ENCODE measurements around the gene HOATZ. TPM values are rescaled to one million over a fixed set of nuclear protein-coding genes. Genes with fewer than 3 reads are reported as not detected.

The HOATZ gene
- not detected for total RNA-seq

DNA sequence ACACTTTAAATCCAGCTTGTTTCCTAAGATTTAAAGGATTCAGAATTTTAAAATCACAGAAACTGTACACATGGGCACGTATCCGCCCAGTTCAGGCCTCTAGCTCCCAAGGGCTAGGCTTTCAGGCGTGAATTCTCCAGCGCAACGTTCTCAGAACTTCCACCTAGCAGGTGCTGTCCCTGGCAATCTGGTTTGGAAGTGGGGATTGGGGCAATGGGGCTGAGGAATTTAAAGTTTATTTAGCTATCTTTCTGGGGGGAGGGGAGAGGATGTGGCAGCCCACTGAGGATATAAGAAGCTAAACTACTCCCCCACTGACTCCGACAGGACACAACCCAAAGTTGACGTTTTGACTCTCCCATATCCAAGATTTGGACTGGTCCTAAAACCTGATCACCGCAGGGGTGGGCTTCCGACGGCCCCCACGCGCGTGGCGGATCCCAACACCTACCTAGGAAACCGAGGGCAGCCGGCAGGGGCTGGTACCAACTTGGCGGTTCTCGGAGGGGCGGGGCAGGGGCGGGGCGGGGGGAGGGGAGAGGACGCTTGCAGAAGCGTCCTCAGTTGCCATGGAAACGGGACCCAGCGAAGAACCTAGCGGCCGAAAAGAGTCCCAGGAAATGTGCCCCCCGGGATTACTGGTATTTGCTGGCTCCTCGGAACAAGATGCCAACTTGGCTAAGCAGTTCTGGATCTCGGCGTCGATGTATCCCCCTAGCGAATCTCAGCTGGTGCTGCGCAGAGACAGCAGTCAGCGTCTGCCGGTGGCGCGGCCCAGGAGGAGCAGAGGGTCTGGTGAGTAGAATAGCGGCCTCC is at the start of gene HOATZ:
TSS of gene HOATZ (plus strand) at position 563 of the 816 bp plus-strand sequence. CDS start at position 570, 7 bp downstream.
- Mint-ChIP-seq H3K36me3 (peaks cover 5% of the 10 kb centered on the region), H3K4me3 (peak within 1 kb of the TSS; percentile 12), H3K27me3 (peaks cover 52% of the 10 kb centered on the region), H3K9me3 (ENCODE audit: low read depth) (no peaks in the 10 kb centered on the region), H3K4me1 (peaks cover 15% of the 10 kb centered on the region), H3K27ac (no peak within 1 kb of the TSS)
- no peak for DNase-seq
- CTCF ChIA-PET: interaction anchor here (1.2 to 1.7 kb wide), 3 partner anchors 16 to 26 kb away, joined by 3 to 9 read pairs (median 4); partner anchors contain the start of gene LAYN
- no peak for ATAC-seq

DNA sequence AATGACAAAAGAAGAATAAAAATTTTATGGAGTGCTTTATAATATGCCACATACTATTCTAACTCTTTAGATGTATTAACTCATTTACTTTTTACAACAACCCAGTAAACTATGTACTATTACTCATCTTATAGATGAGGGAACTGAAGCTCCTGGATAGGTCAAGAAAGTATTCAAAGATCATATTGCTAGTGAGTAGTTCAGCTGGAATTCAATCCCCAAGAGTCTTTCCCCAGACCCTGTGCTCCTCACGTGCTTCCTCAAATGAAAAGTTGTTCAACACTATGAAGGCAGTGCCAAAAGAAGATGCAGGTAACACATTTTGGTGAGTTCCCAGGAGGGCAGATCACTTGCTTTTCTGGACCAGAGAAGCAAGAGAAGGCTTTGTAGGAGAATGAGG is 49.2 kb upstream of the HOATZ start:
- H3K4me3 Mint-ChIP-seq: no peak overlapping the region
- peaks cover 5% of the 10 kb centered on the region for H3K4me1 Mint-ChIP-seq
- H3K27ac Mint-ChIP-seq: no peak overlapping the region
- no peaks in the 10 kb centered on the region for H3K9me3 Mint-ChIP-seq (ENCODE audit: low read depth)
- no peaks in the 10 kb centered on the region for H3K36me3 Mint-ChIP-seq
- CTCF ChIA-PET: interaction anchor here (1.1 kb wide), 1 partner anchor 9 kb away, joined by 6 read pairs; no protein-coding TSS in a partner anchor
- ATAC-seq (no peak), DNase-seq (no peak)
- peaks cover 57% of the 10 kb centered on the region for H3K27me3 Mint-ChIP-seq

DNA sequence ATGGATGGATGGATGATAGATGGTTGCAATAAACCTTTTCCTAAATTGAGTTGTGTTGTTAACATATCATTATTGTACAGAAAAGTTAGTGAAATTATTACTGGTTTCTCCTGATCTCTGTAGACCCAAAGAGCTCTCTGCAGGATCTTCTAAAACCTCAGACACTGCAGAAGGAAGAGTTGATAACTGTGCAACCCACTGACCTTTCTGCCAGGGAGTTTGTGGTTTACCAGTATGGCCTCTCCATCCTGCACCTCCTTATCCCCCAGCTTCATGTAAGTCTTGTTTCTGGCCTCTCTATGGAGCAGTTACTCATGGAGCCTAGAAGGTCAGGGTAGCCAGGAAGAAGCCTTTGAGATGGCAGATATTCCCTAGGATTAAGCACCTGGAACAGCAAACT is 48.0 kb upstream of the HOATZ start:
- peaks cover 5% of the 10 kb centered on the region for H3K4me1 Mint-ChIP-seq
- no peak overlapping the region for H3K27ac Mint-ChIP-seq
- H3K27me3 Mint-ChIP-seq: peaks cover 49% of the 10 kb centered on the region
- DNase-seq (no peak), ATAC-seq (no peak)
- no peaks in the 10 kb centered on the region for H3K36me3 Mint-ChIP-seq
- no peak overlapping the region for H3K4me3 Mint-ChIP-seq
- CTCF ChIA-PET: no interaction called here
- no peaks in the 10 kb centered on the region for H3K9me3 Mint-ChIP-seq (ENCODE audit: low read depth)

DNA sequence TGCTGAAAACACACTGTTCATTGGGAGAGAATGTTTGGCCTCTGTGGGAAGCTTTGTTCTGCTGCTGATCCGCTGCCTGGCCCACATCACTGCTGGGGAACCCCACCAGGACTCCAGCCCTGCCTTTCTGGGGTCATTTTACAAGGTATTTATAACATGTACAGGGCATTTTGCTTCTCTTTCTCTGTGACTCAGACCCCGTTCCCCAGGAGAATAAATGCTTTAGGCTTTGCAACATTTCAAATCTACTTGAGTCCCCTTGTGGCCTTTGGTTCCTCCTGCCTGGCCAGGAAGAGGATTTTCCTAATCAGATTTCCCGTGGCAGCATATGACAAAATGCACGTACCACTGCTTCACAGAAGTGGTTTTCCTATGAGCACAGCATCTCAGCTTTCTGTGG is 45.4 kb upstream of the HOATZ start:
- CTCF ChIA-PET: no interaction called here
- no peak overlapping the region for H3K4me3 Mint-ChIP-seq
- no peaks in the 10 kb centered on the region for H3K9me3 Mint-ChIP-seq (ENCODE audit: low read depth)
- no peak overlapping the region for H3K27ac Mint-ChIP-seq
- DNase-seq (no peak), ATAC-seq (no peak)
- no peaks in the 10 kb centered on the region for H3K36me3 Mint-ChIP-seq
- H3K4me1 Mint-ChIP-seq: peaks cover 5% of the 10 kb centered on the region
- H3K27me3 Mint-ChIP-seq: peaks cover 49% of the 10 kb centered on the region

DNA sequence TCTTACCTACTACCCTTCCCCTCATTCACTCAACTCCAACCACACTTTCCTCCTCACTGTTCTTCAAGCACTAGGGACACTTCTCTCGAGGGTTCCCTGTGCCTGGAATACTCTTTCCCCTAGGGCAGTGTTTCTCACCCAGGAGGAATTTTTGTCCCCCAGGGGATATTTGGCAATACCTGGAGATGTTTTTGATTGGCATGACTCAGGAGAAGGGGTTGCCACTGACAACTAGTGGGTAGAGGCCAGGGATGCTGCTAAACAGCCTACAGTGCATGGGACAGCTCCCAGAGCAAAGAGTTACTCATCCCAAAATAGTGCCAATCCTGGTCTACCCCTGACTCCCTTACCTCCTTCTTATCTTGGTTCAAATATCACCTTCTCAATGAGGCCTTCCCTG is 42.4 kb upstream of the HOATZ start:
- Mint-ChIP-seq H3K4me3 (no peak overlapping the region), H3K36me3 (no peaks in the 10 kb centered on the region), H3K27me3 (peaks cover 42% of the 10 kb centered on the region), H3K9me3 (ENCODE audit: low read depth) (peaks cover 2% of the 10 kb centered on the region), H3K27ac (no peak overlapping the region), H3K4me1 (peaks cover 3% of the 10 kb centered on the region)
- CTCF ChIA-PET: interaction anchor here (1.2 kb wide), 1 partner anchor 13 kb away, joined by 3 read pairs; no protein-coding TSS in a partner anchor
- no peak for ATAC-seq
- DNase-seq: no peak

DNA sequence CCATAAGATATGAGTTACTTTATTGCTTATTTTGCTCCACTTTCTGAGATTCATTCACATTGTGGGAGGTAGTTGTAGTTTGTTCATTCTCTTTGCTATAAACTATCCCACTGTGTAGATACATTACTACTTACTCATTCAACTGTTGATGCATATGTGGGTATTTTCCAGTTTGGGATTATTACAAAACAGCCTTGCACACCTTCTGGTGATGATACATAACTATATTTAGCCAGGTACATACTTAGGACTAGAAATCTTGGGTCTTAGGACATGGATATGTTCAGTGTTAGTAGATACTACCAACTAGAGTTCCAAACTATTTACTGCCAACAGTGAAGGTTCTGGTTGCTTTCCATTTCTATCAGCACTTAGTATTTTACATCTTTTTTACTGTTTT is 40.1 kb upstream of the HOATZ start:
- H3K4me3 Mint-ChIP-seq: no peak overlapping the region
- peaks cover 3% of the 10 kb centered on the region for H3K4me1 Mint-ChIP-seq
- no peaks in the 10 kb centered on the region for H3K36me3 Mint-ChIP-seq
- DNase-seq: no peak
- peaks cover 37% of the 10 kb centered on the region for H3K27me3 Mint-ChIP-seq
- no peak overlapping the region for H3K27ac Mint-ChIP-seq
- ATAC-seq: no peak
- H3K9me3 Mint-ChIP-seq (ENCODE audit: low read depth): peaks cover 2% of the 10 kb centered on the region
- CTCF ChIA-PET: no interaction called here

DNA sequence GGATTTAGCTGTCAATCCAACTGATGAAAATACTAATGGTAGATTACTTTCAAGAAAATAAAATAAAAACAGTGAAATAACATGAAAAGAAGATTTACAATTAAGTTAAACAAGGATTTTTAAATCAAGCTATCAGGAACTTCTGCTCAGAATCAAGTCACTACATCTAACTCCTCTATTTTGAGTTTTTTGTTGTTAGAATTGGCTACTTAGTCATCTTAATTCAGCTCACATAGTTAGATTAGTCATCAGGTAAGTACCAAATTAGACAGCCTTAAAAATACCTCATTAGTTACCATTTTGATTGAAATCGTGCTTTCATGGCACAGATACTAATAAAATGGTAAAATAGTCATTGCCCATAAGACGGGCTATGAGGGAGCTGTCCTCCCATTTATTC is 38.2 kb upstream of the HOATZ start:
- Mint-ChIP-seq H3K4me1 (peaks cover 3% of the 10 kb centered on the region), H3K27me3 (peaks cover 44% of the 10 kb centered on the region), H3K36me3 (no peaks in the 10 kb centered on the region), H3K27ac (no peak overlapping the region), H3K9me3 (ENCODE audit: low read depth) (peaks cover 2% of the 10 kb centered on the region), H3K4me3 (no peak overlapping the region)
- no peak for ATAC-seq
- CTCF ChIA-PET: interaction anchor here (0.6 kb wide), 1 partner anchor 21 kb away, joined by 3 read pairs; no protein-coding TSS in a partner anchor
- DNase-seq: no peak

DNA sequence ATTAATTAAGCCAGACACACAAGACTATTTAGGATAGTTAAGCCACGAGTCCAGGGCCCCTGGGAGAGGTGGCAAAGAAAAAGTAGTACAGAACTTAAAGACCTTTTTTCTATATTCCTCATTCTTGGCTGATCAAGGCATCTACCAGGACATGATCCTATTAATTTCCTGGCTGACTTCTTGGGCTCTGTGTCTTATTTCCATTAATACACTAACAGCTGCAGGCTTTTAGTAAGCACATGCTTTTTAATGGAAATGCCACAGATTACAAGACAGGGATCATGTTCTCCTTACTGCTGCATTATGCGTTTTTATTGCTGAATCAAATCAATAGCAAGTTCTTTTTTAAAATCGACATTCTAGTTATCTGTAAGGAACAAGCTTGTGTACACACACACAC is 37.6 kb upstream of the HOATZ start:
- Mint-ChIP-seq H3K27ac (no peak overlapping the region), H3K4me1 (peaks cover 3% of the 10 kb centered on the region), H3K36me3 (no peaks in the 10 kb centered on the region), H3K4me3 (no peak overlapping the region), H3K9me3 (ENCODE audit: low read depth) (peaks cover 2% of the 10 kb centered on the region), H3K27me3 (peaks cover 44% of the 10 kb centered on the region)
- DNase-seq (no peak), ATAC-seq (no peak)
- CTCF ChIA-PET: interaction anchor here (0.6 kb wide), 1 partner anchor 21 kb away, joined by 3 read pairs; no protein-coding TSS in a partner anchor

DNA sequence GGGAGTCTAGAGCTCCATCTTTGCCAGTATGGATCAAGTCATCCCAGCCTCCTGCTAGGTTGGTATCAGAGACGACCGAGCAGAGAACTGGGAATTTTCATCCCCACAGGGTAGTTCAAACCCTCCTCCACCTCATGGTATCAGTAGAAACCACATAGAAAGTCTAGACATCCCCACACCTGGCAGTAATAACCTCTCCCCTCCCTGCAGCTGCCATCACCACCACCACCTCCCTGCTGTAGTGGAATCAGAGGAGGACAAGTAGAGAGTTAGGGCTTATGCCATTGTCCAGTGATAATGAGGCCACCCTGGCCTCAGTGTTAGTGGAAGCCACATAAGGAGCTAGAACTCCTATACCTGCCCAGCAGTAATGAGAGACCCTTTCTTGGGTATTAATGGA is 36.7 kb upstream of the HOATZ start:
- ATAC-seq: no peak
- CTCF ChIA-PET: no interaction called here
- no peak overlapping the region for H3K27ac Mint-ChIP-seq

DNA sequence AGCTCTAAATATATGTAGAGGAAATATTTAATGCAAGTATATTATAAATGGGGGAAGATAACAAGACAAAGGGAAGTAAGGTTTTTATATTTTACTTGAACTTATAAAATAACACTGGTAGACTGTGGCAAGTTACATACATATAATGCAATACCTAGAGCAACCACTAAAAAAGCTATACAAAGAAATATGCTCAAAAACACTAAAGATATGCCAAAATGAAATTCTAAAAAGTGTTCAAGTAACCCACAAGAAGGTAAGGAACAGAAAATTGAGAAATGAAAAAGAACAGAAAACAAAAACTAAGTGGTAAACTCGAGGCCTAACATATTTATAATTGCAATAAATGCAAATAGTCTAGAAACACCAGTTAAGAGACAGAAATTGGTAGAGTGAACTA is 34.9 kb upstream of the HOATZ start:
- Mint-ChIP-seq H3K4me1 (peaks cover 3% of the 10 kb centered on the region), H3K27me3 (peaks cover 55% of the 10 kb centered on the region), H3K4me3 (no peak overlapping the region), H3K36me3 (peaks cover 4% of the 10 kb centered on the region), H3K27ac (no peak overlapping the region), H3K9me3 (ENCODE audit: low read depth) (peaks cover 2% of the 10 kb centered on the region)
- CTCF ChIA-PET: no interaction called here
- DNase-seq: no peak
- ATAC-seq: no peak

More for the DNA sequence above, 36.7 kb upstream of the HOATZ start:
- Mint-ChIP-seq H3K9me3 (ENCODE audit: low read depth) (peaks cover 2% of the 10 kb centered on the region), H3K27me3 (peaks cover 50% of the 10 kb centered on the region), H3K36me3 (no peaks in the 10 kb centered on the region), H3K4me3 (no peak overlapping the region), H3K4me1 (peaks cover 3% of the 10 kb centered on the region)
- no peak for DNase-seq

DNA sequence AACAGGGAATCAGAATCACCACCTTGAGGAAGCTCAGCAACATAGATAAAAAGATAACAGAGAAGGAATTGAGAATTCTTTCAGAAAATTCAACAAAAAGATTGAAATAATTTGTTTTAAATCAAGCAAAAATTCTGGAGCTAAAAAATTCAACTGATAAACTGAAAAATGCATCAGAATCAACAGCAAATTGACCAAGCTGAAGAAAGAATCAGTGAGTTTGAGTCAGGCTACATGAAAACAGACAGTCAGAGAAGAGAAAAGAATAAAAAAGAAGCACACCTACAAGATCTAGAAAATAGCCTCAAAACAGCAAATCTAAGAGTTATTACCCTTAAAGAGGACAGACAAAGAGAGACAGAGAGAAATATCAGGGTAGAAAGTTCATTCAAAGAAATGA is 31.1 kb upstream of the HOATZ start:
- Mint-ChIP-seq H3K27me3 (peaks cover 52% of the 10 kb centered on the region), H3K4me1 (peaks cover 3% of the 10 kb centered on the region), H3K9me3 (ENCODE audit: low read depth) (peaks cover 4% of the 10 kb centered on the region), H3K27ac (no peak overlapping the region), H3K36me3 (peaks cover 4% of the 10 kb centered on the region), H3K4me3 (no peak overlapping the region)
- no peak for DNase-seq
- no peak for ATAC-seq
- CTCF ChIA-PET: no interaction called here

DNA sequence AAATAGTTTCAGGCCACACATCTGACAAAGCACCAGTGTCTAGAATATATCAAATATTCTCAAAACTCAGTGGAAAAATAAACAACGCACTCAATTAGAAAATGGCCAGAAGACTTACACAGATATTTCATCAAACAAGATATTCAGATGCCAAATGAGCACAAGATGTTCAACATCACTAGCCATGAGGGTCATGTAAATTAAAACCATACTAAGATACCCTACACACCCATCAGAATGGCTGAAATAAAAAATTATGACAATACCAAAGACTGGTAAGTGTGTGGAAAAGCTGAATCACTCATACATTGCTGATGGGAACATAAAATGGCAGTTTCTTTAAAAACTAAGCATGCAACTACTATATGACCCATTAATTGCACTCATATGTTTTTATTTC is 24.1 kb upstream of the HOATZ start:
- H3K36me3 Mint-ChIP-seq: no peaks in the 10 kb centered on the region
- peaks cover 53% of the 10 kb centered on the region for H3K27me3 Mint-ChIP-seq
- DNase-seq (no peak), ATAC-seq (no peak)
- H3K4me1 Mint-ChIP-seq: no peaks in the 10 kb centered on the region
- no peak overlapping the region for H3K4me3 Mint-ChIP-seq
- H3K9me3 Mint-ChIP-seq (ENCODE audit: low read depth): peaks cover 4% of the 10 kb centered on the region
- CTCF ChIA-PET: no interaction called here
- no peak overlapping the region for H3K27ac Mint-ChIP-seq

DNA sequence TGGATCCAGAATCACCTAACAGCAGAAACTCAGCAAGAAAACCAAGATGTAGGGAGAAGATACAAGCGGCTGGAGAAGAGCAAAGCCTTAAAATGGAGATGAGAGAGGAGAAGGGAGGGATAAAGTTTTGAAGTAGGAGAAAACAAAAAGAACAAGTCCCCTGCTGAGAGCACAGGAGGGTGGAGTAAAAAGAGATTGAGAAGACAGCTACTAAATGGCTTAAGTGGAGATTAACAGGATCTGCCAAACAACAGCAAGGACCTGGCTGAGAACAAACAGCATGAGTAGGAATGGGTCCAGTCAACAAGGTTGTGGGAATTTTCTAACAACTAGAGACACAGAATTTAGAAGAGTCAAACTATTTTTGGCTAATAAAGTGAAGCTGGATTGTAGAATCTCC is 20.5 kb upstream of the HOATZ start:
- Mint-ChIP-seq H3K27me3 (peaks cover 67% of the 10 kb centered on the region), H3K36me3 (no peaks in the 10 kb centered on the region), H3K9me3 (ENCODE audit: low read depth) (no peaks in the 10 kb centered on the region), H3K4me3 (no peak overlapping the region), H3K27ac (no peak overlapping the region), H3K4me1 (no peaks in the 10 kb centered on the region)
- no peak for ATAC-seq
- CTCF ChIA-PET: no interaction called here
- DNase-seq: no peak

DNA sequence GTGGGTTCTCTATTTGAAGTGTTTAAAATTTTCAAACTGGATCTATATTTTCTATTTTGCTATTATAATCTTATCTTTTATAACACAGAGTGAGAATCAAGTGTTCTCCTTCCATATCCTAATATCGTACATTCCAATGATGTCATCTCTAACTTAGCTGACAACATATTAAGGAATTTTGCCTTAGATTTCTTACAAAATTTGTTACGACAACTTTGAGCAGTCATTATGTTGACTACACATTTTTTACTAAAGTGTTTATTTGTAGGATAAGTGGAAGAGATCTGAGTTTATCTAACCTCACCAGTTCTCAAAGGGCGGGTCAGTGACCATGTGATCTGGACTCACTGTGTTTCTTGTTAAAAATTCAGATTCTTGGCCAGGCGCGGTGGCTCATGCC is 15.1 kb upstream of the HOATZ start:
- ATAC-seq (no peak), DNase-seq (no peak)
- no peaks in the 10 kb centered on the region for H3K9me3 Mint-ChIP-seq (ENCODE audit: low read depth)
- H3K36me3 Mint-ChIP-seq: no peaks in the 10 kb centered on the region
- no peaks in the 10 kb centered on the region for H3K4me1 Mint-ChIP-seq
- CTCF ChIA-PET: no interaction called here
- H3K27ac Mint-ChIP-seq: no peak overlapping the region
- peaks cover 75% of the 10 kb centered on the region for H3K27me3 Mint-ChIP-seq
- H3K4me3 Mint-ChIP-seq: no peak overlapping the region

All from activated CD8-positive, alpha-beta memory T cell treated with anti-CD3 and anti-CD28 coated beads, Interleukin-2, amount 10 ng/mL, durations not matched to agents 7 days and 5 days (primary cell).